IPS DF 6.9 (cell line): ENCODE data around the gene RNU6-9.
A peak's percentile ranks its signal among the peaks of the same experiment; 100 is the strongest.

Source experiments
- DNase-seq: peaks from one replicate; pipeline ENCODE4 v3.0.0-alpha.2; 2013; ENCODE audit warnings: low read depth, low spot score
- H3K27ac ChIP-seq: one replicate; pipeline ENCODE4 v1.5.1; 2013; ENCODE audit warnings: low read length, control low read depth
- H3K27me3 ChIP-seq: 2 replicates; pipeline ENCODE4 v1.6.1; 2013; ENCODE audit warnings: mild to moderate bottlenecking, low read length; ENCODE audit not compliant: control insufficient read depth, insufficient read depth
- H3K36me3 ChIP-seq: 2 replicates; pipeline ENCODE4 v1.6.1; 2013; ENCODE audit warnings: low read length; ENCODE audit not compliant: control insufficient read depth, insufficient read depth
- H3K4me1 ChIP-seq: 2 replicates; pipeline ENCODE4 v1.6.1; 2013; ENCODE audit warnings: low read length; ENCODE audit not compliant: control insufficient read depth, insufficient read depth
- H3K4me3 ChIP-seq: 2 replicates; pipeline ENCODE4 v1.5.1; 2013; ENCODE audit warnings: mild to moderate bottlenecking, low read length
- H3K9me3 ChIP-seq: 2 replicates; pipeline ENCODE4 v1.6.1; 2013; ENCODE audit warnings: low read length, inconsistent platforms; ENCODE audit not compliant: control insufficient read depth, insufficient read depth
- WGBS: extraction: QIAGEN DNeasy Blood & Tissue Kit; methylation state at CpG from one replicate; pipeline ENCODE4 v1.1.7; 2013; ENCODE audit warnings: mixed read lengths, missing lambda C conversion rate; ENCODE audit not compliant: insufficient read length, insufficient coverage; 5-methylcytosine and 5-hydroxymethylcytosine counted together

Gene RNU6-9

GRCh38 chr19:862581-863314, 30.5 kb upstream of the RNU6-9 start:
- no peak overlapping the region for H3K27ac ChIP-seq
- WGBS, result no CpG with 5 or more reads among the region's 48 CpGs
- H3K4me3 ChIP-seq, result peak overlapping the region; percentile 37; the same call in 1 of the 2 replicates
- peak; percentile 52 for DNase-seq
- no peaks in the 10 kb centered on the region for H3K9me3 ChIP-seq
- H3K27me3 ChIP-seq, result no peaks in the 10 kb centered on the region; the same call in 1 of the 2 replicates
- H3K4me1 ChIP-seq, result peaks cover 9% of the 10 kb centered on the region
- H3K36me3 ChIP-seq, result no peaks in the 10 kb centered on the region

- Histone ChIP-seq H3K4me1 (peaks cover 9% of the 10 kb centered on the region), H3K27ac (no peak overlapping the region), H3K9me3 (no peaks in the 10 kb centered on the region), H3K4me3 (no peak overlapping the region; the same call in 1 of the 2 replicates), H3K27me3 (no peaks in the 10 kb centered on the region; the same call in 1 of the 2 replicates), H3K36me3 (peaks cover 5% of the 10 kb centered on the region; the same call in 1 of the 2 replicates)
- WGBS, result no CpG with 5 or more reads among the region's 7 CpGs
- no peak for DNase-seq
Observed at GRCh38 chr19:863315-863620, 30.0 kb upstream of the RNU6-9 start.

- peaks cover 6% of the 10 kb centered on the region for H3K4me1 ChIP-seq
- H3K4me3 ChIP-seq, result no peak overlapping the region
- H3K9me3 ChIP-seq, result no peaks in the 10 kb centered on the region
- peaks cover 15% of the 10 kb centered on the region; the same call in 1 of the 2 replicates for H3K36me3 ChIP-seq
- DNase-seq, result no peak
- no peak overlapping the region for H3K27ac ChIP-seq
- H3K27me3 ChIP-seq, result no peaks in the 10 kb centered on the region
- no CpG with 5 or more reads among the region's 38 CpGs for WGBS
Observed at GRCh38 chr19:866769-867300, 26.4 kb upstream of the RNU6-9 start.

- H3K4me3 ChIP-seq, result no peak overlapping the region
- H3K27me3 ChIP-seq, result no peaks in the 10 kb centered on the region
- peaks cover 15% of the 10 kb centered on the region; the same call in 1 of the 2 replicates for H3K36me3 ChIP-seq
- H3K4me1 ChIP-seq, result peaks cover 10% of the 10 kb centered on the region
- H3K27ac ChIP-seq, result no peak overlapping the region
- DNase-seq, result no peak
- no peaks in the 10 kb centered on the region for H3K9me3 ChIP-seq
- WGBS, result no CpG with 5 or more reads among the region's 16 CpGs
Observed at GRCh38 chr19:867301-867793, 25.9 kb upstream of the RNU6-9 start.

- peaks cover 10% of the 10 kb centered on the region for H3K4me1 ChIP-seq
Observed at GRCh38 chr19:867855-868457, 25.3 kb upstream of the RNU6-9 start.

GRCh38 chr19:868458-869244, 24.6 kb upstream of the RNU6-9 start:
- H3K27me3 ChIP-seq, result no peaks in the 10 kb centered on the region
- H3K9me3 ChIP-seq, result no peaks in the 10 kb centered on the region
- no CpG with 5 or more reads among the region's 34 CpGs for WGBS
- H3K4me3 ChIP-seq, result no peak overlapping the region
- peaks cover 18% of the 10 kb centered on the region; the same call in 1 of the 2 replicates for H3K36me3 ChIP-seq
- H3K27ac ChIP-seq, result no peak overlapping the region
- peaks cover 14% of the 10 kb centered on the region for H3K4me1 ChIP-seq
- DNase-seq, result no peak

More at GRCh38 chr19:867855-868457, 25.3 kb upstream of the RNU6-9 start:
- no peak for DNase-seq
- H3K36me3 ChIP-seq, result peaks cover 15% of the 10 kb centered on the region; the same call in 1 of the 2 replicates
- H3K27ac ChIP-seq, result no peak overlapping the region
- H3K9me3 ChIP-seq, result no peaks in the 10 kb centered on the region
- no peak overlapping the region for H3K4me3 ChIP-seq
- WGBS, result no CpG with 5 or more reads among the region's 39 CpGs
- H3K27me3 ChIP-seq, result no peaks in the 10 kb centered on the region

GRCh38 chr19:869245-870177, 23.8 kb upstream of the RNU6-9 start:
- Histone ChIP-seq H3K27me3 (no peaks in the 10 kb centered on the region), H3K27ac (no peak overlapping the region), H3K4me1 (peaks cover 14% of the 10 kb centered on the region), H3K4me3 (no peak overlapping the region), H3K36me3 (peaks cover 18% of the 10 kb centered on the region; the same call in 1 of the 2 replicates), H3K9me3 (no peaks in the 10 kb centered on the region)
- WGBS, result no CpG with 5 or more reads among the region's 29 CpGs
- DNase-seq, result no peak

GRCh38 chr19:870314-870713, 23.0 kb upstream of the RNU6-9 start:
- H3K4me1 ChIP-seq, result peaks cover 14% of the 10 kb centered on the region
- no CpG with 5 or more reads among the region's 8 CpGs for WGBS
- no peak overlapping the region for H3K4me3 ChIP-seq
- no peak for DNase-seq
- no peaks in the 10 kb centered on the region for H3K9me3 ChIP-seq
- H3K27ac ChIP-seq, result no peak overlapping the region
- peaks cover 21% of the 10 kb centered on the region; the same call in 1 of the 2 replicates for H3K36me3 ChIP-seq
- H3K27me3 ChIP-seq, result no peaks in the 10 kb centered on the region

- Histone ChIP-seq H3K9me3 (no peaks in the 10 kb centered on the region), H3K36me3 (peaks cover 21% of the 10 kb centered on the region; the same call in 1 of the 2 replicates), H3K4me1 (peaks cover 13% of the 10 kb centered on the region), H3K27me3 (no peaks in the 10 kb centered on the region), H3K27ac (no peak overlapping the region), H3K4me3 (no peak overlapping the region)
- no peak for DNase-seq
- WGBS, result no CpG with 5 or more reads among the region's 28 CpGs
Observed at GRCh38 chr19:870963-871401, 22.3 kb upstream of the RNU6-9 start.
